GM19351 (cell line): ENCODE measurements around the gene UNC119.

ENCODE experiments used
- ATAC-seq: cut with Tn5 transposase; IDR thresholded peaks from one replicate; pipeline ENCODE4 v1.9.1; 2021; ENCODE audit warnings: mild to moderate bottlenecking, moderate library complexity; ENCODE audit not compliant: unreplicated experiment

The UNC119 gene

DNA sequence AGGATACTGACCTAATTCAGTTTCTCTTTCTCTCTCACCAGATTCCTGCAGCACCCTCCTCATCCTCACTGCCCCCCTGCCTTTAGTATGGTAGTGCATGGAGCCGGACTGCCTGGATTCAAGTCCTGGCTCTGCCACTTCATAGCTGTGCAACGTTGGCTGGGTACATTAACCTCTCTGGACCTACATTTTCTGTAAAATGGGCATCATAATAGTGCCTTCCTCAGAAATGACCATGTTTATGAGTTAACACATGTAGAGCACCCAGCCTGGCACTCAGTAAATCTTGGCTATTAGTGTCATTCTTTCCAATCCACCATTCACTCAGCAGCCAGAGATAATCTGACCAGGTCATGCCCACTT, 7.3 kb downstream of the UNC119 start:
- no peak for ATAC-seq

DNA sequence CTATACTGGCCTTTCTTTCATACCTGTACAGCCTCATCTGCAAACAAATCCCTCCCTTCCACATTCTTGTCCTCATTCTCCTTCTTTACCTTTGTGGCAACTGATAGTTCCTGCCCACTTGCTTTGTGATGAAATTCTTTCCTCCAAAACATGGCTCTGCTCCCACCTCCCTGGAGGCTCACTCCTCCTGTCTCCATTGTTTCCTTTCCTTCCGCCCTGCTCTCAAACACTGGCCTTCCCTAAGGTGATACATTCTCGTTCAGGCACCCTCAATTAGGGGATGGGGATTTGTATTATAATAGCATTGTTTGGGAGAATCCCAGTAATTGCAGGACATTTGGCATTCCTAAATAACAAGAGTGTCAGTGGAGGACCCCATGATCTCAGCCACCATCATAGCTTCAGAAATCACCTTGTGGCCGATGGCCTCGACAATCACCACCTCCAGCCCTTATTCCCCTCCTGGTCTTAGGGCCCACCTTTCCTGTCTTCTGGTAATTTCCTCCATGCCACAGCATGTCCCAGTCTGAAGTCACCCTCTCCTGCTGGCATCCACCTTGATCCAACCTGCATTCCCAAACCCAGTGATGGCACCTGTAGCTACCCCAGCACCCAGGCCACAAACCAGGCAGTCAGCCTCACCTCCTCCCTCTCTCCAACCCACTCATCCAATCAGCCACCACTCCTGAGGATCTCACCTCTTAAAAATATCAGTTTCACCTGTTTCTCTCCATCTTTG, 7.9 kb downstream of the UNC119 start:
- ATAC-seq: no peak

DNA sequence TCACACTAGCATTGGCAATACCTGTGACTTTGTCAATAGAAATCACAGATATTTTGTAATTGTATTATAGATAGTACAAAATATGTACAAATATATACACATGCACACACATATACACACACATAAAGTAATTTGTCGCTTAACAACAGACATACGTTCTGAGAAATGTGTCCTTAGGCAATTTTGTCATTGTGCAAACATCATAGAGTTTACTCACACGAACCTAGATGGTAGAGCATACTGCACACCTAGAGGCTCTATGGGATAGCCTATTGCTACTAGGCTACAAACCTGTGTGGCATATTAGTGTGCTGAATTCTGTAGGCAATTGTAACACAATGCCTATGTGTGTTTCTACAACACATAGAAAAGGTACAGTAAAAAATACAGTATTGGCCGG, 11.0 kb downstream of the UNC119 start:
- ATAC-seq: no peak

DNA sequence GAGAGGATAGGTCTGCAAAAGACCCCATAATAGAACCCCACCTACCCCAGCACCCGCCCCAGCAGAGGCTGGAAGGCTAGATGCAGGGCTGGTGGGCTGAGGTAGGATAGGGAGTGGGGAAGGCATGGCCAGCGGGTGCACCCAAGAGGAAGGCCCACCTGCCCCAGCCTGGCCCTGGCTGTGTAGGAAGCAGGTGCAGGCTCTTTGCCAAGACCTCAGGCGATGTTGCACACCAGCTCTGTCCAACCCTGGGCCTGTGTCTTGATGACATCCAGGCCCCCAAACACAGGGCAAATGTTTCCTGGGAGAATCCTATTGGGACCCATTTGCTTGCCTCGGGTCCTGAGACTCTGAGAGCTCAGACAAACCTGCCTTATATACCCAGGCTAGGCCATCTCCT, 12.2 kb downstream of the UNC119 start:
- ATAC-seq: no peak

DNA sequence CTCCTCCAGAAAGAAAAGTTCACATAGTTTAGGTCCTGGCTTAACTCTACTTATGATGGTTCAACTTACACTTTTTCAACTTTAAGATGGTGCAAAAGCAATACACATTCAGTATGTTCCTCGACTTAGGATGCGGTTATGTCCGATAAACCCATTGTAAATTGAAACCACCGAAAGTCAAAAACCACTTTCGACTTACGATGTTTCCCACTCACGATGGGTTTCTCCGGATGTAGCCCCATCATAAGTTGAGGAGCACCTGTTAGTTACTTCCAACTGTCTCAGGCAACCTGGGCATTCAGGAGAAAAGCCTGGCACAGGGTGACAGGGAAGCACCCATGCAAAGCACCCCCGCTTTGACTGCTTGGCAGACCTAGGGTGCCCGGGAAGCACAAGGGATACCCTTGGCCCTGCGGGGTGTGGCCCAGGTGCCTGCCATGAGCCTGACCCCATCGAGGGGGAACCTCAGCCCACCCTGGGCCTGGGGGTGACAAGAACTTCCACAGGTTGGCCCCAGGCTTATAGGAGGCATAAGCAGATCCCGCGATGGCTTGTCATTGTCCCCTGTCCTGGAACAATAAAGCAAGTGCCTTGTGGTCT, 14.0 kb downstream of the UNC119 start:
- ATAC-seq: no peak

DNA sequence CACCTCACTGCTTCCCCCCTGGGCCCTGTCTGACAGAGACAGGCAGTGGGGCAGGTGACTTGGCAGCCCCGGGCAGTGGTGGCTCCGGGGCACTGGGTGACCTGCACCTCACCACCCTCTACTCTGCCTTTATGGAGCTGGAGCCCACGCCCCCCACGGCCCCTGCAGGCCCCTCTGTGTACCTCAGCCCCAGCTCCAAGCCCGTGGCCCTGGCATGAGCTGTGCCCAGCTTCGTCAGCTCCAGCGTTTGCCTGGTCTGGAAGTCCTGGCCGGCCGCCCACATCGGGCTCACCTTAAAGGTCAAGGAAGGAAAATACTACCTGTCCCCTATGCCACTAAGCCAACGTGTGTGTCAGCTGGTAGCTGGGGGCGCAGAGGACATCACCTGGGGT, 15.2 kb downstream of the UNC119 start:
- ATAC-seq: no peak

DNA sequence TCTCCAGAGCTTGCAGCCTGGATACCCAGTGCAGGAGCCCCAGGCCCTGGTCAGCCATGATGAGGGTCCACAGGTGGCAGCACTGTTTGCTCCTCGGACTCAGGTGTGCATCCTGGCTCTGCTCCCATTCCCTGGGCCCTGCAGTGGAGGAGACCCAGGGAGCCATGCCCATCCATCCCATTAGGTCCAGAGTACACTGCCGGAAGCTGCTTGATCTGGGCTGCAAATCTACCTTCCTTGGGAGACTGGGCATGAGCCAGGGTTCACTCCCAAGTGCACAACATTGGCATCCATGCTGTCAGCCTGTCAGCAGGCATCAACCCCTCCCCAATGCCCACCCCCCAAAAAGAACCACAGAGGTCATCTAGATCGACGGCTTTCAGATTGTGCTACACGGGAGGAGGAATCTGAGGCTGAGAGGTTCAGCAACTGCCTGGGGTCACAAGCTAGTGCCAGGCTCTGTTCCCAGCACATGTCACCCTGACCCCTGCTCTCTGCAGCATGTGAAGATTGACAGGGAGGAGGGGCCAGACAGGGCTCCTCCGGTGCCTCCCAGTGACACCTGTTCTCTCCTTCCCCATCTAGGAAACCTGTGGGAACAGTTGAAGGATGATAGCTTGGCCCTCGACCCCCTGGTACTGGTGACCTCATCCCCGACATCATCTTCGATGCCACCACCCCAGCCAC, 15.7 kb downstream of the UNC119 start:
- ATAC-seq: no peak

DNA sequence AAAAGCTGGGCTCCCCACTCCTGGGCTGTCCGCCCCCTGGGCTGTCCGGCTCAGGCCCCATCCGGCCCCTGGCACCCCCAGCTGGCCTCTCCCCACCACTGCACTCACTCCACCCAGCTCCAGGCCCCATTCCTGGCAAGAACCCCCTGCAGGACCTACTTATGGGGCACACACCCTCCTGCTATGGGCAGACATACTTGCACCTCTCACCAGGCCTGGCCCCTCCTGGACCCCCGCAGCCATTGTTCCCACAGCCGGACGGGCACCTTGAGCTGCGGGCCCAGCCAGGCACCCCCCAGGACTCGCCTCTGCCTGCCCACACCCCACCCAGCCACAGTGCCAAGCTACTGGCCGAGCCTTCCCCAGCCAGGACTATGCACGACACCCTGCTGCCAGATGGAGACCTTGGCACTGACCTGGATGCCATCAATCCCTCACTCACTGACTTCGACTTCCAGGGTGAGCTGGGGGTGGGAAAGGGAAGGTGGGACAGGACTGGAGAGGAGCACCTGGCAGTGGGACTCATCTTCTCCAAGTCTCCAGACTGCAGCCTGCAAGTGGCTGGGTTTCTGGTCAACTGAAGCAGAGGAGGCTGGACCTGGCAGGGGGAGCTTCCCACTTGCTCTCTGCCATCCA, 17.6 kb downstream of the UNC119 start:
- no peak for ATAC-seq

DNA sequence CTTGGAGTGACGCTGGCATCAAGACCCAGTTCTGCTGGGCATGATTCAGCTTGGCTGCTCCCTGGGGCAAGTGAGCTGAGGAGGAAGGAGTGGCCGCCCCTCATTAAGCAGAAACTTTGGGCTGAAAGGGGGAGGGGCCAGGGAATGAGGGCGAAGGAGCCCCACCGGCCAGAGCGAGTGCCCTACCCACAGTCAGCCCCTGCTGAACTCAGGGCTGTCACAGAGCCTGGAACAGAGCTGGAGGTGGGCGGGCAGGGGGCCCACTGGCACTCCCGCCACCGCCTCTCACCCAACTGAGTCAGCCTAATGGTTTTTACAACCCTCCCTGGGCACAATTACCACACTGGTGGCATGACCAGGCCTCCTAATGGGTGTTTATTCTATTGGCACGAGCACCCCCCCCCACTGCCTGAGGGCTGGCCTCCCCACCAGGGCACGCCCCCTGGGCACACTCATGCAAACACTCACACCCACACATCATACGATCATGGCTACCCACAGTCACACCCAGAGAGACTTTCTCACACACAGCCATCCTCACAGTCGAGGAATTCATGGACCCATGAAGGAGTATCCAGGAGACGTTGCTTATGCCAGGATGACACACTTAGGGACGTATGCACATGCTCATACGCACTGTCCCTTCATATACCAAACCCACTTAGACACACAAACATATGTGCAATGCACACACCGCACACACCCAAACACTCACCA, 19.2 kb downstream of the UNC119 start:
- ATAC-seq: no peak

DNA sequence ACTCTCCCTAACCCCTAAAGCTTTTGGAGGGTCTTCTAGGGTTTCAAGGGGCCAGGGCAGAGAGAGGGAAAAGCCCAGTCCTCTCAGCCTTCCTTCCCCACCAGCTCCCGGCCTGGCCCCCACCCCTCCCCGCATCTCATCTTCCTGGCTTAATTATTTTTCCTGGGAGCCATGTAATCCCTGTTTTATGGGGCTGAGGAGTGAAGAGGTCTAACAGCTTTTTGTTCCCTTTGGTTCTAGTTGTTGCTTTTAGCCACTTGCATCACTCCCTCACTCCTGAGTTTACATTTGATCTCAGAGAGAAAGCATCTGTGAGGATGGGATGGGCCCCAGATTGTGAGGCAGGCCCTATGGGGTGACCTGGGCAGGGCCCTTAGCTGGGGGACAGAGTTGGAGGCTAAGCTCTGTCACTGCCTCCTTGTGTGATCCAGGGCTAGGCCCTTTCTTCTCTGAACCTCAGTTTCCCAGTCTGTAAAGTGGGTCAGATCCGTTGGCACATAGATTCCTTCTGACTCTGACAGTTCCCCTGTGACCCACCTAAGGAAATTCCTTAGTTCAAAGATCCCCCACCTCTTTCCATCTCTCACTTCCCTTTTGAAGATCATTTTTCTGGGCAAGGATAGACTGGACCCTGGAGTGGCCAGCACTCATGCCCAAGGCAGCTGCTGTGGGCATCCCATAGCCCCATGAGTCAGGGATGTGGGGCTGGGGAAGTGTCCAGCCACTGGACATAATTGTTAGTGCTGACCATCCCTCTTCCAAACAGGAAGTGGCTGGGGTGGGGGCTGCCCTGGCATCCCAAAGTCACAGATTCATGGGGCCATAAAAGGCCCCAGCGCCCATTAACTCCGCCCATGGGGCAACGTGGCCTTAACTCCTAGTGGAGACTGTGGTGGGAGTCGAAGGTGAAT, 20.1 kb downstream of the UNC119 start:
- ATAC-seq: no peak

DNA sequence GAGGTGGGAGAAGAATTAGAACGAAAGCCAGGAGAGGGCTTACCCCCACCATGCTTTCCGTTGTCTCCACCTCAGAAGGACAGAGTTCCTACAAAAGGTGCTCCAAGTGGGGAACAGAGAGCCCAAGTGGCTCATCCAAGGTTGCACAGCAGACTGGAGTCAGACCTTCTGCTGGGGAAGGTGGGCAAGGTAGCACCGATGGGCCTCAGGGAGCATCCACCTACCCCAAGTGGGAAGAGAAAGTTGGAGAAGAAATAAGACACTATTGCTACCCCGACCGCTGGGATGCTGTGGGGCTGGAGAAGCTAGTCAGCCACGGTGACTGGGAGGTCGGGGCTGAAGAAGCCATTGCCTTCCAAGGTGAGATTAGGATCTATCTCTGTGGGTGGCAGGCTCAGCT, 21.5 kb downstream of the UNC119 start:
- ATAC-seq: no peak

DNA sequence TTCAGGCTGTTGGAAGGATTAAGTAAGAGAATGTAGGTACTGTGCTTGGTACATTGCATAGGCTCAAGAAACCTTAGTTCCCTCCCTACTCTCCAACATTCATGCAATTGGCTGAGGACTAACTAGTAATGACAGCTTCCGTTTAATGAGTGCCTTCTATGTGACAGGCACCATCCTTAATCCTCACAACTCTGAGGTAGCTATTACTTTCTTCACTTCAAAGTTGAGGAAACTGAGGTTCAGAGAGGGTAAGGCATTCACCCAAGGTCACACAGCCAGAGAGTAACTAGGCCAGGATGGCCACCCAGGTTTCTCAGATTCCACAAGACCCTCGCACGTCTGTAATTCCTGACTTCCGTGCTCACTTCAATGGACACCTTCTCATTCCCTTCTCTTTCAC, 22.2 kb downstream of the UNC119 start:
- no peak for ATAC-seq

DNA sequence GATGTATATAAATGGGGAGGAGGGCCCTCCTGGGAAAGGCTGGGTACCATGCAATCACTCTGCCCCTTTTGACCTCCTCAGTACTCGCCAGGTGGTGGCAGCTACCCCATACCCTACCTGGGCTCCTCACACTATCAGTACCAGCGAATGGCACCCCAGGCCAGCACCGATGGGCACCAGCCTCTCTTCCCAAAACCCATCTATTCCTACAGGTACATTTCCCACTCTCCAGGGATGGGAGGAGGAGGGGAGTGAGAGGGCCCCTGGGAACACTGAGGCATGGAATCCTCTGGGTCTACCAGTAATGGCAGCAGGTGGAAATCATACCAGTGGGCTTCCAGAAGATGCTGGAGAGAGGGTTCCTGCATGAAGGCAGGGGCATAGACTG, 23.4 kb downstream of the UNC119 start:
- no peak for ATAC-seq

DNA sequence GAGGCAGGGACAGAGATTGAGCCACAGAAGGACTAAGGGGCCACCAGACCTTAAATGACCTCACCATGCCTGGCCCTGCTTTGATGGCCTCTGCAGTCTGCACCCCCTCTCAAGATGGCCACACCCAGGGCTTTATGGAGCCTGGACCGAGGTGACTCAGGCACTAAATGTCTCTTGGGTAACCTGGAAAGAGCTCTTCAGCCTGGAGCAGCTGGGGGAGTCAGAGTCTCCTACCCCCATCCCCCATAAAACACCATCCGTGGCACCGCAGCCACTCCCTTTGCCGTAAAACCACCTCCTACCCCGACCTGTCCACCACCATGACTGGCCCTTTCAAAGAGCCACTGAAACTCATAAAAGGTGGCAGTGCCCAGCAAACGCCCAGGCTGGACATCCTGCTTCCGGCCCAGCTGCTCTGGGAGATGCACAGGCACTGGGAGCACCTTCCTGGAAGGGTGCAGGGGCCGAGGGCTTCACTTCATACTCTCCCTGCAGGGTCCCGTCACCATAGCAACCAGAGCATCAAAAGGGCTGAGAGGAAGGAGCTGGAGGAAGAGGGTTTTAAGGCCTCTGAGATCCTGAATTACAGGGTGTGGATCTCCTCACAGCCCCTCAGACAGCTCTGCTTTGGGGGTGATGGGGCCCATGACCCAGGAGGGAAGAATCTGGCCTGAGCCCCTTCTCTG, 24.0 kb downstream of the UNC119 start:
- no peak for ATAC-seq

DNA sequence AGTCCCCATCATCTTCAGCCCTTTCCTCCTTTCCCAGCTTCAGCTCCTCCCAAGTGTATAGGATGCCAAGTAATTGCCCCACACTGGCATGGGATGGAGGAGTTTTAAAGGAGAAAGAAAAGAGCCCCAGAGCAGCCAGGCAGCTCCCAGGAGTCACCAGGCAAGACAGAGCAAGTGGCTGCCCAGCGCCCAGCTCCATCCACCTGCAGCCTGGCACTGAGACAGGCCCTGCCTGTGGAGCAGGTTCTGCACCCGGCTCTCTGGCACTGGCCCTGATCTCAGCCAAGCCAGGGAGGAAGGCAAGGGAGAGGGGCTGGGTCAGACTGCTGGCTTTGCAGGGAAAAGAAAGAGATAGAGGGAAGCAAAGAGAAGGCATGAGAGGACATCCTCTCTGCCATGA, 24.6 kb downstream of the UNC119 start:
- no peak for ATAC-seq

DNA sequence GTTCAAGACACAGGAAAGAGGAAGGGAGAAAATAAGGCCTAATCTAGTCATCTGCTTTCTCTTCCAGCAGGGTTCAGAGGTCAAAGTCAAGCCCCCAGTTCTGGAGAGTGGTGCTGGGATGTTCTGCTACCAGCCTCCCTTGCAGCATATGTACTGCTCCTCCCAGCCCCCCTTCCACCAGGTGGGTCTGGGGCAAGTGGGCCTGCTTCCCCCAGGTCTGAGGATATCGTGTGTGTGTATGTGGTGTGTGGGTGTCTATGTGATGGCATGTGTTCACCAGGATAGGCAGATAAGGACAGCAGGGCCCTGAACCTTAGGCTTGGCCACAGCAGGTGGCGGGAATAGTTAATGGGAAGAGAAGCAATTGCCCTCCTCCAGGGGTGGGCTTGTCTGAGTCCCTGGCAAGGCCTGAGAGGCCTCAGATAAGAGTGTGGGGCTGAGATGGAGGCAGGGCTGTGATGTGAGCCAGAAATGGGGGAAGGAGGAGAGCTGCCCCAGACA, 25.2 kb downstream of the UNC119 start:
- ATAC-seq: no peak

DNA sequence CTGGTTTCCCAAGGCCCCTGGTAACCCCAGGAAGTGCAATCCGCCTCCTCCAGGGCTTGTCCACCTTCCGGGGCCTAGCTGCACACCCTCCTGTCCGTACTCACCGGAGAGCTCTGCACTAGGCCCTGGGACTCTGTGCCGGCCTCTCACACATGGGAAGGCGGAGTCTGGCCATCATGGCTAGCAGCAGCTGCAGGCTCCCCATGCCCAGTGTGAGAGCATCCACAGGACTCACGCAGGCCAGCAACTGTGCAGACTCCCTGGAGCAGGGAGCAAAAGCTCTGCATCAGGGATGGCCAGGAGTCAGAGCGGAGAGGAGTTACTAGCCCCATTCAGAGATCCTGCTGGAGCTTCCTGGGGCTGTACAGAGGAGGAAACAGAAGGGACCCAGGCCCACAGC, 26.0 kb downstream of the UNC119 start:
- ATAC-seq: no peak

DNA sequence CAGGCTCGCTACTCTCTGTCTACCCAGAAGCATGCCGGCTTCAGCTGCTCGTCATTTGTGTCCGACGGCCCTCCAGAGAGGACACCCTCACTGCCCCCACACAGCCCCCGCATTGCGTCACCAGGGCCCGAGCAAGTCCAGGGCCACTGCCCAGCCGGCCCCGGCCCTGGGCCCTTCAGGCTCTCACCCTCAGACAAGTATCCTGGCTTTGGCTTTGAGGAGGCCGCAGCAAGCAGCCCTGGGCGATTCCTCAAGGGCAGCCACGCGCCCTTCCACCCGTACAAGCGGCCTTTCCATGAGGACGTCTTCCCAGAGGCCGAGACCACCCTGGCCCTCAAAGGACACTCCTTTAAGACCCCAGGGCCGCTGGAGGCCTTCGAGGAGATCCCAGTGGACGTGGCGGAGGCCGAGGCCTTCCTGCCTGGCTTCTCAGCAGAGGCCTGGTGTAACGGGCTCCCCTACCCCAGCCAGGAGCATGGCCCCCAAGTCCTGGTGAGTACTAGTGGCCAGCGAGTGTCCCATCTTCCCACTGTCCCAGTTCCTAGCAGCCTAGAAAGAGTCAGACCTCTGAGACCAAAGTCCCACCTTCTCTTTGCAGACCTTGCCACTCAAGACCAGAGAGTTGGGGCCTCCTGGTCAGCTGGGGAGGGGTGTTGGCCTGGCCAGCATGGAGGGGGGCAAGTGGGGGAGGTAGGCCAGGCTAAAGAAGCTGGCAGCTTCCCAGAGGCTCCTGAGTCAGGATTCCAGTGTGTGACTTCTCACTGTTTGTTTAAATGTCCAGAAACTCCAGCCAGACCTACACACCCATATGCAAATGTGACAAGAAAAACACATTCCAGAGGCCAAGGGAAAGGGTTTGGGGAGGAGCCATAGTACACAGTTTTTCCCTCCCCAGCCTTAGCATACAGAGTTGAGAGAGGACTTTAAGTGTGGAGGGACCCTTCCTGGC, 27.7 kb downstream of the UNC119 start:
- no peak for ATAC-seq
